ENCODE data around the gene UST.

The UST gene

GRCh38 chr6:148803979-148804378 is 57.1 kb downstream of the UST start:
- DNase-seq (ENCODE audit: low read depth in 2 of 2), result no peak

- DNase-seq (ENCODE audit: low read depth in 2 of 2), result no peak
Observed at GRCh38 chr6:148805777-148806176, 58.9 kb downstream of the UST start.

- DNase-seq (ENCODE audit: low read depth in 2 of 2), result no peak
Observed at GRCh38 chr6:148807784-148808183, 61.0 kb downstream of the UST start.

GRCh38 chr6:148808786-148809304 is 62.0 kb downstream of the UST start:
- no peak for DNase-seq (ENCODE audit: low read depth in 2 of 2)

GRCh38 chr6:148811459-148811858 is 64.6 kb downstream of the UST start:
- DNase-seq (ENCODE audit: low read depth in 2 of 2), result no peak

- DNase-seq (ENCODE audit: low read depth in 2 of 2), result no peak
Observed at GRCh38 chr6:148814082-148814790, 67.4 kb downstream of the UST start.

- DNase-seq (ENCODE audit: low read depth in 2 of 2), result no peak
Observed at GRCh38 chr6:148814869-148815268, 68.0 kb downstream of the UST start.

GRCh38 chr6:148816117-148816516 is 69.3 kb downstream of the UST start:
- DNase-seq (ENCODE audit: low read depth in 2 of 2), result no peak

GRCh38 chr6:148817689-148818088 is 70.9 kb downstream of the UST start:
- DNase-seq (ENCODE audit: low read depth in 2 of 2), result no peak

- no peak for DNase-seq (ENCODE audit: low read depth in 2 of 2)
Observed at GRCh38 chr6:148818939-148819575, 72.2 kb downstream of the UST start.

- no peak for DNase-seq (ENCODE audit: low read depth in 2 of 2)
Observed at GRCh38 chr6:148819852-148820251, 73.0 kb downstream of the UST start.

- no peak for DNase-seq (ENCODE audit: low read depth in 2 of 2)
Observed at GRCh38 chr6:148822819-148823218, 76.0 kb downstream of the UST start.

- DNase-seq (ENCODE audit: low read depth in 2 of 2), result no peak
Observed at GRCh38 chr6:148824291-148824690, 77.5 kb downstream of the UST start.

- no peak for DNase-seq (ENCODE audit: low read depth in 2 of 2)
Observed at GRCh38 chr6:148824960-148825359, 78.1 kb downstream of the UST start.

- DNase-seq (ENCODE audit: low read depth in 2 of 2), result no peak
Observed at GRCh38 chr6:148825492-148825891, 78.7 kb downstream of the UST start.

GRCh38 chr6:148827416-148828045 is 80.7 kb downstream of the UST start:
- no peak for DNase-seq (ENCODE audit: low read depth in 2 of 2)

- DNase-seq (ENCODE audit: low read depth in 2 of 2), result no peak
Observed at GRCh38 chr6:148828047-148828446, 81.2 kb downstream of the UST start.

GRCh38 chr6:148829415-148830101 is 82.7 kb downstream of the UST start:
- no peak for DNase-seq (ENCODE audit: low read depth in 2 of 2)

GRCh38 chr6:148830614-148831013 is 83.8 kb downstream of the UST start:
- DNase-seq (ENCODE audit: low read depth in 2 of 2), result no peak

- no peak for DNase-seq (ENCODE audit: low read depth in 2 of 2)
Observed at GRCh38 chr6:148831064-148831463, 84.2 kb downstream of the UST start.

- no peak for DNase-seq (ENCODE audit: low read depth in 2 of 2)
Observed at GRCh38 chr6:148831531-148831930, 84.7 kb downstream of the UST start.

GRCh38 chr6:148835920-148836441 is 89.2 kb downstream of the UST start:
- peak; percentile 85 to 90 for DNase-seq (ENCODE audit: low read depth in 2 of 2)

All from fibroblast of skin of left biceps (primary cell).